Measurements from ENCODE around the gene AFAP1.
"Not testable (repeated sequence)": the region's sequence is repeated elsewhere in the genome, so short reads cannot be mapped to it uniquely, and the experiment has no call there.

Gene AFAP1

GRCh38 chr4:7945709-7946380, 6.2 kb upstream of the AFAP1 start:
- no peak for DNase-seq (ENCODE audit: low spot score)

DNA sequence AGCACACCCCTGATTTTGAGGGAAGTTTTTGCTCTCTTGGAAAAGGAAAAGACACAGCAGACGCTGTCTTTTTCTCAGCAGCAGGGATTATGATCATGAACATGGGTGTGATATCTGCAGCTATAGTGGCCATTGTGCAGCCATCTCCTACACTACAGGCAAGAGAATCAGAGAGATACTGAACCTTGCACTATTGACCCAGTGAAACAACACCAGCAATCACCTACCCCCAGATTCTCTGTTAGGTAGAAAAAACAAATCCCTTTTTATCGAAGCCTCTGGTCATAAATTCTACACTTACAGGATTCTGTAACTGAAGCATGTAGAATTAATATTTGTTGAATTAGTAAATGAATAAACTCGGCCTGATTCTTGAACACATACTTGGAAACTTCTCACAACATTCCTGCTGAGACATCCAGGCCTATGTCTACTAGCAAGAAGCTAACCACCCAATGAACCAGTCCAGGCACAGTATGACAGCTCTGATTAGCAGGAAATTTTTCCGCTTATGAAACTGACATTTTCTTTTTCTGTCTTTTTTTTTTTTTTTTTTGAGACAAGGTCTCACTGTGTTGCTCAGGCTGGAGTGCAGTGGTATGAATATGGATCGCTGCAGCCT, 5.0 kb upstream of the AFAP1 start:
- DNase-seq (ENCODE audit: low spot score), result no peak

DNA sequence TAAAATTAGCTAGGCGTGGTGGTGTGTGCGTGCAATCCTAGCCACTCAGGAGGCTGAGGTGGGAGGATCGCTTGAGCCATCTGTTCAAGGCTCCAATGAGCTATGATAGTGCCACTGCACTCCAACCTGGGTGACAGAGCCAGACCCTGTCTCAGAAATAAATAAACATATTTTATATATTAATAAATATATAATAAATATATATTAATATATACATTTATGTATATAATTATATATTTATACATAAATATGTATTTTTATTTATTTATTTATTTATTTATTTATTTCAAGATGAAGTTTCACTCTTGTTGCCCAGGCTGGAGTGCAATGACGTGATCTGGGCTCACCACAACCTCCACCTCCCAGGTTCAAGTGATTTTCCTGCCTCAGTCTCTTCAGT, 4.0 kb upstream of the AFAP1 start:
- not testable (repeated sequence) for DNase-seq (ENCODE audit: low spot score)

- DNase-seq (ENCODE audit: low spot score), result no peak
These were observed 3.5 kb upstream of the AFAP1 start for GRCh38 chr4:7943211-7943610.

GRCh38 chr4:7941965-7942496, 2.4 kb upstream of the AFAP1 start:
- DNase-seq (ENCODE audit: low spot score), result no peak

- no peak for DNase-seq (ENCODE audit: low spot score)
These were observed 1.7 kb upstream of the AFAP1 start for GRCh38 chr4:7941111-7941964.

DNA sequence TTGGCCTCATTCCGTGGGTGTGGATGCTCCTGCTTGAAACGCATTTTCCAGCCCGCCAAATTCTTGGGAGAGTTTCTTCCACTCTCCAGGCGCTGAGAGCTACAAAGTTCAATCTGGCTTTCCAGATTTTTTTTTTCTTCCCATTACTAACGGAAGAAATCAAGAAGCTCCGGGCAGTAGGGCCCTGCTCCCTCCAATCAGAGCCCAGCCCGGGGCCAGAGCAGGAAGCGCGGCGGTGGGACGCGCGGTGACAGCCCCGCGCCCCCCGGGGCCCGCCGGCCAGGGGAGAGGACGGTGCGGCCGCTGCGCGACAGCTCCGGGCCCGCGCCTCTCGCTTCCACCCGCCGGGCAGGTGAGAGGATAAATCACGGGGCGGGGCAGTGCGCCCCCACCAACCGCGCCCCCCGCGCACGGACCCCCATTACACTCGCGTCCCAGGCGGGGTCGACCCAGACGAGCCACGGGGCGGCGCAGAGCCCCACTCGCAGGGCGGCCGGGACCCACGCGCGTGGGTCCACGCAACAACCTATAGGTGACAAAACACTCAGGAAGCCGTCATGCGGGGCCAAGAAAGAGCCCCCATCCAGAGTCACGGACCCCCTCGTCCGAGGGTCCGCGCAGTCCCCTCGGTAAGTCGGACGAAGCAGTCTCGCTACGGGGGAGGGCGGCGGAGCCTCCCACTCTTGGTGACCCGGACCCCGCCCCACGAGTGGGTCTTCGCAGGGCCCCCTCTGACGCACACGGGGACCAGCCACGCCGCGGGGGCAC, 868 bp downstream of the AFAP1 start:
- peak; percentile 81 for DNase-seq (ENCODE audit: low spot score)

- DNase-seq (ENCODE audit: low spot score), result no peak
These were observed 1.4 kb downstream of the AFAP1 start for GRCh38 chr4:7938266-7938608.

DNA sequence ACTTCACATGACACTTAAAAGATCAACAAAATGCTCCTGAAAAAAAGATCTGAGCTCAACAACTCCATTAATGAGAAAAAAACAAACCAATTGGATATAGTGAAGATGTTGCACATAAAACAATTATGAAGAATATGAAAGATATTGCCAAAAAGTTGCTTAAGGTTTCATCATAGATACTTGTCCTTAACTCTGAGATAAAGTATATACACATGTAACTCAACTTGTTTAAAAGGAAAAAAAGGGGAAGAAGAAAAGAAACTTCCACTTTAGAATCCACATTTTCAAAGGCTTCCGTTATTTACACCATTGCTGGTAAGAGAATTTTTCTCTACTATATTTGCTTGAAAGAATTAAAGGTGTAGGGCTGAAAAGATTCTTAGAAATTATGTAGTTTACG, 2.7 kb downstream of the AFAP1 start:
- DNase-seq (ENCODE audit: low spot score), result no peak

DNA sequence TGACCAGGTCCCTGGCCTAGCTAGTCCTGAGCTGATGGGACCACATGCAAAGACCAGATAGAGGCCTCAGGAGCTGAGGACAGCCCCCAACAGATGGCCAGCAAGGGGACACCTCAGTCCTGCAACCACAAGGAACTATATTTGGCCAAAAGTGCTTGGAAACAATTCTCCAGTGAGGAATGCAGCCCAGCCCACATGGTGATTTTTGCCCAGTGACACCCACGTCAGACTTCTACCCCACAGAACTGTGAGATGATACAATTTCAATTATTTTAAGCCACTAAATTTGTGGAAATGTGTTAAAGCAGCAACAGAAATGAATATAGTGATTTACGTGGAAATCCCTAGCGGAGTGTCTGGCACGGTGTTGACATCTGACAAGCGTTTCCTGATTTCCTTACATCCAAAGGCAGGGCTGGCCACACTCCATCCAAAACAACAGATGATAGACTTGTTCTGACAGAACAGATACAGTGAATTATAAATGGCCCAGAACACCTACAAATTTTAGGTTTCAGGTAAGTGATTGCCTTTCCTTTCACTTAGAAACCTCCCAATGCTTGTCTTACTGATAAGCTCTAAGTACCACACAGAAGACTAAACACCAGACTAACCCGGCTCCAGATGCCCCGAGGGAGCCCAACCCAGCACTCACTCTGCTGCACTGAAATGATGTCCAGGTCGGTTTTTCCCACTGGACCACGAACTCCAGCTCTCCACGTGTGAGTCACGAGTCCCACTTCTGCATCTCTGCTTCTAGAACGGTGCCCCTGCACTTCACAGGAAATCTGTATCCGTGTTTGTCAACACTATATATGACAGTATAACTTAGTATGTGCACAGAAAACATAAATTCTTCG, 5.8 kb downstream of the AFAP1 start:
- DNase-seq (ENCODE audit: low spot score), result no peak

DNA sequence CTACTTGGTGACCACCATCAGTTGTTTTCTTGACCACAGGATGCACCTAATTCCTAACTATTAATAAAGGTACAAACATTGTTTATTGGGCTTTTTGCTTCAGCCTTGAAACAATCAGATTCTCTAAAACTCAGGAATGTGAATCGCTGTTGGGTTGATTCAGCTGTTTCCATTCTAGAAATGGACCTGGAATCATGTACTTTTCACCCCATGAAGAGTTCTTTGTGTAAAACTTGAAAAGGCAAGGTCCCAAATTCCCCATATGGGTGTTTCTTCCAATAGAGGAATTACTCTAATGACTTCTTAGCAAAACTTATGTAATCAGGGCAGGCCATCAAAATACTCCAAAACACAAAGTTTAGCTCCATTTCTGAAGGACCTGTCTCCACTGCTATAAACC, 7.4 kb downstream of the AFAP1 start:
- DNase-seq (ENCODE audit: low spot score), result no peak

DNA sequence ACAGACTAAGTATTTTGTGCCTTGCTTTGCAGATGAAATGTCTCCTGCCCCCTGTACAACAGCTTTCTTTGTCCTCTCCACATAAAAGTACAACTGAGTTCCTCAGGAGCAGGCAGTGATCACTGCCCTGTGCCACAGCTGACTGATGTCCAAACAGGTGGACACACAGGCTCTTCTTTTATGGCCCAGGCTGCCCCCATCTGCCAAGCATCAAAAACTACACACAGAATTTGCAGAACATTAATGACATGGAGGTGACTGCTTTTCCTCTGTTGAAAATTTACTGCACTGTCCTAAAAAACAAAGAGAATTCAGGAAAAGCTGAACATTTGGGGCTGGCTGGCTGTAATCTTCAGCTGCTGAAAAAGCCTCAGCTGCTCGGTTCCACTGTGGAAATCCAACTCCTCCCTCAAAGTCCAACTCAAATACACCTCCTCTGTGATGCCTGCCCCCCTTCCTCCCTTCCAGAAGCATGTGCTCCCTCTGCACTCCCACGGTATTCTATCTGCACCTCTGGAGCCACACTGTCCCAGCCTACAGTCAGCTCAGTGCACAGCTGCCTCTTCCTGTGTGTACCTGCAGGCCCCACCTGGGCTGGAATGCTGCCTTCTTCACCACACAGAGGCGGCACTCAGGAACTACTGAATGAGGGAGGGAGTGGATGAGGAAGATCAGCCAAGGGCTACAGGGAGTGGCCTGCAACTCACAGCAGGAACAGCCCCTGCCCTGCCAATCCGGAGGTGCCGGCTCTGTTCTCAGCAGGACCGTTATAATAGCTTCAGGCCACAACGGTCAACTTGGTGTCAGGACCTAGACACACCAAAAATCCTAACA, 10.3 kb downstream of the AFAP1 start:
- DNase-seq (ENCODE audit: low spot score), result no peak

DNA sequence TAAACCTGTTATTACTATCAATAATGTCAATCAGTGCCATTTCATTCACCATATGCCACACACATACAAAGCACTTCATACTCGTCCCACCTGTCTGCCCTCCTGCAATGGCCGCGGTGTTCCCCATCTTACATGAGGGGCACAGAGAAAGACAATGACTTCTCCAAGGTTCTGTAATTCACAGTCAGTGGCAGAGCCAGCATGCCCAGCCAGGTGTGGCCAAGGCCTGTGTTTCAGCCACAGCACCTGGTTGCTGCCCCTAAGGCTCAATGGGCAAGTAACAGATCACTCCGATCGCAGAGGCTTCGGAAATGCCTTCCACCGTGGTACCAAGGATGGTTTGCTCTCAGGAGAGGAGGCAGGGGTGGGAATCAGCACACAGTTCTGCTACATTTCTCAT, 10.9 kb downstream of the AFAP1 start:
- DNase-seq (ENCODE audit: low spot score), result no peak

- no peak for DNase-seq (ENCODE audit: low spot score)
These were observed 12.8 kb downstream of the AFAP1 start for GRCh38 chr4:7926822-7927221.

GRCh38 chr4:7924570-7924969, 15.1 kb downstream of the AFAP1 start:
- no peak for DNase-seq (ENCODE audit: low spot score)

DNA sequence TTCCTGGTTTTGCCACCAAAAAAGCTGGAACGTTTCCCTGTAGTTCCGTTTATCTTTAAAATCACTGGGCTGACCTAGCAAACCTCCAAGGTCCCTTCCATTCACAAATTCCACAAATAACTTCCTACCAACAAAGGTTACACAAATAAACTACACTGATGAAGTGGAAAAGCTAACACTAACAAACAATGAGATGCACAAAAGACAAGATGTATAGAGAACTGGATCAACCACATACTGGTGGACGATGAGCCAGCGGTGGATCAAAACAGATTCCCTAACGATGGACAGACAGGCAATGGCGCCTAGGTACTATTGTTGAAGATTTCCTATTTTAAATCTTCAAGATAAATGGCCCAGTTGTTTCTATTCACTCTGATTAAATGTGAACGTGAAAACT, 15.5 kb downstream of the AFAP1 start:
- DNase-seq (ENCODE audit: low spot score), result no peak

DNA sequence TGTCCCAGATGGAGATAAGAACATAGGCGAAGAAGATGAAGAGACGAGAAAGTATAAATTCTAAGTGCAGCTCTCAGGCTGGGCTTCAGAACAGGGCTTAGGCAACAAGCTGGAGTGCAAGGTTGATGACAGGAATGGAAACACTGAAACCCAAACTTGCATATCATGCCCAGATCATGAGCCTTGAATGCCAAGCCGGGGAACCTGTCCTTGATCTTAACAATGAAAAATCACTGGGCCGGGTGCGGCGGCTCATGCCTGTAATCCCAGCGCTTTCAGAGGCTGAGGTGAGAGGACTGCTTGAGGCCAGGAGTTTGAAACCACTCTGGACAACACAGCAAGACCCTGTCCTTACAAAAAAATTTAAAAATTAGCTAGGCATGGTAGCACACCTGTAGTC, 17.2 kb downstream of the AFAP1 start:
- DNase-seq (ENCODE audit: low spot score), result no peak

- no peak for DNase-seq (ENCODE audit: low spot score)
These were observed 20.7 kb downstream of the AFAP1 start for GRCh38 chr4:7918981-7919380.

DNA sequence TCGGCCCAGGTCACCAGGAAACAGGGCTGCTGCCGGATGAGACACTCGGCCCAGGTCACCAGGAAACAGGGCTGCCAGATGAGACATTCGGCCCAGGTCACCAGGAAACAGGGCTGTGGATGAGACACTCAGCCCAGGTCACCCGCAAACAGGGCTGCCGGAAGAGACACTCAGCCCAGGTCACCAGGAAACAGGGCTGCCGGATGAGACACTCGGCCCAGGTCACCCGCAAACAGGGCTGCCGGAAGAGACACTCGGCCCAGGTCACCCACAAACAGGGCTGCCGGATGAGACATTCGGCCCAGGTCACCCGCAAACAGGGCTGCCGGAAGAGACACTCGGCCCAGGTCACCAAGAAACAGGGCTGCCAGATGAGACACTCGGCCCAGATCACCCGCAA, 21.5 kb downstream of the AFAP1 start:
- not testable (repeated sequence) for DNase-seq (ENCODE audit: low spot score)

DNA sequence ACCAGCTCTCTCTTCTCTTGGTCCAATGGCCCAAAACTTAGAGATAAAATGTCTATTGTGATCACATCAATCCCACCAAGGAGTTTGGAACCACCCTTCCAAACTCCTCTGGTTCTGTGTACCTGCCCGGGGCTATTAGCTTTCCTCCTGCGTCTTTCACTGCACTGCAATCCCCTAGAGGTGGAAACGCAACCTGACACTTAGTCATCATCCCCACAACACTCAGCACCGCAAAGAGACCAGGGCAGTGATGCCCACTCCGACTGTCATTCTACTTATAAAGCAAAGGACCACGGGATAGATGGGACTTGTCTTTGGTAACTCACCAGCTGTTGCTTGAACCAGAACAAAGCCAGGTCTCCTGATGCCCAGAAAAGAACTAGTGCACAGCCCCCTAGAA, 22.0 kb downstream of the AFAP1 start:
- DNase-seq (ENCODE audit: low spot score), result no peak
